ENCODE measurements around the gene GINS2.

DNA sequence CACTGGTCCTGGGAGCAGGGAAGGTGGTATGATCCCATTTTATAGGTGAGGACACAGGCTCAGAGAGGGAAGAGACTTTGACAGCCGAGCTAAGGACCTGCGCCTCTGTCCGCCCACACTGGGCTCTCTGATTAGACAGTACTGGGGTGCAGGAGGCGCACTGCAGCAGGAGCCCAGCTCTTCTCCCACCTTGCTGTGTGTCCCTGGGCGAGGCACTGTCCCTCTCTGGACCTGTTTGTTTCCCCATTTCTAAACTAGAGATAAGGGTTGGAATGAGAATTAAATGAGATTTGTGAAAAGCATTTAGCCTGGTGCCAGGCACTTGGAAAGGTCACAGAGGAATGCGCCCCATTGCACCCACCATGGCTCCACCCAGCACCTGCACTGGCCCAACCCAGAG is 19.6 kb upstream of the GINS2 start:
- TF ChIP-seq EP300 (IDR thresholded peaks at IDR 0.05): no peak
- TF ChIP-seq, protein P1, sequence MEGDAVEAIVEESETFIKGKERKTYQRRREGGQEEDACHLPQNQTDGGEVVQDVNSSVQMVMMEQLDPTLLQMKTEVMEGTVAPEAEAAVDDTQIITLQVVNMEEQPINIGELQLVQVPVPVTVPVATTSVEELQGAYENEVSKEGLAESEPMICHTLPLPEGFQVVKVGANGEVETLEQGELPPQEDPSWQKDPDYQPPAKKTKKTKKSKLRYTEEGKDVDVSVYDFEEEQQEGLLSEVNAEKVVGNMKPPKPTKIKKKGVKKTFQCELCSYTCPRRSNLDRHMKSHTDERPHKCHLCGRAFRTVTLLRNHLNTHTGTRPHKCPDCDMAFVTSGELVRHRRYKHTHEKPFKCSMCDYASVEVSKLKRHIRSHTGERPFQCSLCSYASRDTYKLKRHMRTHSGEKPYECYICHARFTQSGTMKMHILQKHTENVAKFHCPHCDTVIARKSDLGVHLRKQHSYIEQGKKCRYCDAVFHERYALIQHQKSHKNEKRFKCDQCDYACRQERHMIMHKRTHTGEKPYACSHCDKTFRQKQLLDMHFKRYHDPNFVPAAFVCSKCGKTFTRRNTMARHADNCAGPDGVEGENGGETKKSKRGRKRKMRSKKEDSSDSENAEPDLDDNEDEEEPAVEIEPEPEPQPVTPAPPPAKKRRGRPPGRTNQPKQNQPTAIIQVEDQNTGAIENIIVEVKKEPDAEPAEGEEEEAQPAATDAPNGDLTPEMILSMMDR (IDR thresholded peaks at IDR 0.05): no peak
- TF ChIP-seq POLR2A (IDR thresholded peaks at IDR 0.05): no peak

All from ovary (tissue), 3 donors.